ENCODE results near the gene FBXO10. TPM values are rescaled to one million over a fixed set of nuclear protein-coding genes. Genes with fewer than 3 reads are reported as not detected.

The FBXO10 gene
- total and polyA plus RNA-seq, 10 of the 15 experiments (the other 5 are each of a cell fraction or from before 2014, with no cell fraction given), result 1.6 to 17.2 (median 9.6) TPM

- TF ChIP-seq USF2 (IDR thresholded peaks at IDR 0.05; ENCODE audit: borderline replicate concordance, low read depth, low read length) (peak; percentile 40), BMI1 (IDR thresholded peaks at IDR 0.05; ENCODE audit: borderline replicate concordance) (no peak), TARDBP (IDR thresholded peaks at IDR 0.05; ENCODE audit: borderline replicate concordance) (no peak), STAT3 (IDR thresholded peaks at IDR 0.05; ENCODE audit: low read depth, low read length) (no peak), USF1 (IDR thresholded peaks at IDR 0.05; ENCODE audit: borderline replicate concordance, extremely low read length, insufficient read depth, low read depth, low read length) (peak; percentile 85), EP300 (IDR thresholded peaks at IDR 0.05; ENCODE audit: borderline replicate concordance in 1 of 2, control insufficient read depth in 1 of 2, low read depth in 2 of 2, low read length in 2 of 2) (0 out of 4 replicates have a peak, but pooled peaks of 1 of the 2 experiments have one; percentile 6), E2F8 (IDR thresholded peaks at IDR 0.05; ENCODE audit: low read depth, partially characterized antibody) (no peak), RAD21 (IDR thresholded peaks at IDR 0.05; ENCODE audit: insufficient read depth, low read depth, low read length) (0 out of 2 replicates have a peak, but pooled peaks have one; percentile 6), ZNF384 (IDR thresholded peaks at IDR 0.05; ENCODE audit: borderline replicate concordance, low read depth, low read length) (no peak), REST (IDR thresholded peaks at IDR 0.05; ENCODE audit: low read depth, low read length) (no peak), FOS (IDR thresholded peaks at IDR 0.05; ENCODE audit: borderline replicate concordance, extremely low read depth, insufficient read length) (no peak), MYB (IDR thresholded peaks at IDR 0.05; ENCODE audit: borderline replicate concordance, low read depth, low read length) (0 out of 2 replicates have a peak, but pooled peaks have one; percentile 10), RUNX3 (IDR thresholded peaks at IDR 0.05; ENCODE audit: low read length) (peak; percentile 80), ELK1 (IDR thresholded peaks at IDR 0.05; ENCODE audit: low read depth, low read length) (no peak)
These were observed at the start of gene FBXO10 (continued) for GRCh38 chr9:37575921-37576721.
